ENCODE data around the gene SPG11. TPM values are rescaled to one million over a fixed set of nuclear protein-coding genes. Genes with fewer than 3 reads are reported as not detected.

The SPG11 gene
- total and polyA plus RNA-seq, 2 donors (not counting 1 experiment from before 2014, with no cell fraction given), result 134 to 219 TPM

DNA sequence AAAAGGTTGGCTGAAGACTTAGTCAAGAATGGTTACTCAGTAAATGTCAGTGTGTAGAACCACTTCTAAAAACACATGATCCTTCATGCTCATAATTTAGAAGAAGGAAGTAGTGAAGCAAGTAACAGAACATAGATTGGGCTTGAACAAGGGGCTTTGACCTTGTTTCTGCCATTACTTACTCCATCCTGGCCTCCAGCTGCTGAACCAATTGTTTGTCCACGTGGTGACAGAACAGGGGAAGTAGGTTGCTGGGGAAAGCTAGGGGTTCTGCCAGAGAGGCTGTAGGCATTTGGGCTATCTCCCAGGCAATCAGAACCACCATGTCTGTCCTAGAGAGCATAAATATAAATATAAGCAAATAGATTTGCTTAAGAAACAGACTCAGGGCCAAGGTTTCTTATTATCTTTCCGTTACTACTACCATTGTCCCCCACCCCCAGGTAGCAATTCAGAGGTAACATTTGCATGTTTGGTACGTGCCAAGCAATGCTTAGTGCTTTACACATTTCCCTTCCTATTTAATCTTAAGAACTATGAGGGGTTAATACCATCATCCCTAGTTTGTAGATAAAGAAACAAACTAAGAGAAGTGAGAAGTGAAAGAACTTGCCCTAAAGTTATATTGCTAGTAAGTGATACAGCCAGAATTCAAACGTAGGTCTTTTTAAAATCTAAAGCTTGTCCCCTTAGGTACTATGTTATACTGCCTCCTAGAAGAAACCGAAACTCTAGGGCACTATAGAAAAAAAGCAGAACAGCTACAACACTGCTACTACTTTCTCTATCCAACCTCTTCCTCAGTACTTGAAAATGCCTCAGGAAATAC is 3.0 kb upstream of the SPG11 start:
- WGBS (ENCODE audit: insufficient coverage), result 0% methylated on average over 2 of the region's 5 CpGs
- no peaks in the 10 kb centered on the region for H4K20me1 ChIP-seq (ENCODE audit: control insufficient read depth, insufficient read depth, low read length, poor library complexity, severe bottlenecking)
- Mint-ChIP-seq H3K27ac (peak overlapping the region; percentile 96), H3K27me3 (no peaks in the 10 kb centered on the region), H3K4me1 (peaks cover 69% of the 10 kb centered on the region), H3K4me3 (peak overlapping the region; percentile 78), H3K9me3 (ENCODE audit: insufficient read depth) (no peaks in the 10 kb centered on the region)
- TF ChIP-seq, protein P1, sequence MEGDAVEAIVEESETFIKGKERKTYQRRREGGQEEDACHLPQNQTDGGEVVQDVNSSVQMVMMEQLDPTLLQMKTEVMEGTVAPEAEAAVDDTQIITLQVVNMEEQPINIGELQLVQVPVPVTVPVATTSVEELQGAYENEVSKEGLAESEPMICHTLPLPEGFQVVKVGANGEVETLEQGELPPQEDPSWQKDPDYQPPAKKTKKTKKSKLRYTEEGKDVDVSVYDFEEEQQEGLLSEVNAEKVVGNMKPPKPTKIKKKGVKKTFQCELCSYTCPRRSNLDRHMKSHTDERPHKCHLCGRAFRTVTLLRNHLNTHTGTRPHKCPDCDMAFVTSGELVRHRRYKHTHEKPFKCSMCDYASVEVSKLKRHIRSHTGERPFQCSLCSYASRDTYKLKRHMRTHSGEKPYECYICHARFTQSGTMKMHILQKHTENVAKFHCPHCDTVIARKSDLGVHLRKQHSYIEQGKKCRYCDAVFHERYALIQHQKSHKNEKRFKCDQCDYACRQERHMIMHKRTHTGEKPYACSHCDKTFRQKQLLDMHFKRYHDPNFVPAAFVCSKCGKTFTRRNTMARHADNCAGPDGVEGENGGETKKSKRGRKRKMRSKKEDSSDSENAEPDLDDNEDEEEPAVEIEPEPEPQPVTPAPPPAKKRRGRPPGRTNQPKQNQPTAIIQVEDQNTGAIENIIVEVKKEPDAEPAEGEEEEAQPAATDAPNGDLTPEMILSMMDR (IDR thresholded peaks at IDR 0.05), result no peak
- TF ChIP-seq EZH2 (IDR thresholded peaks at IDR 0.05; ENCODE audit: borderline replicate concordance, insufficient read depth, low read depth, low read length, poor library complexity, severe bottlenecking), result no peak
- ATAC-seq (ENCODE audit: low read depth) (peak; percentile 6), DNase-seq (peak; percentile 73)
- peak overlapping the region; percentile 42 for H3K9ac ChIP-seq (ENCODE audit: low read length)
- peaks cover 33% of the 10 kb centered on the region for H3K79me2 ChIP-seq (ENCODE audit: control insufficient read depth, insufficient read depth, low read length)
- H3K27me3 ChIP-seq (replicated peaks in 1 of 4; ENCODE audit: control extremely low read depth in 1 of 4, control insufficient read depth in 3 of 4, insufficient read depth in 4 of 4, low read length in 3 of 4), result no peaks in the 10 kb centered on the region
- CTCF ChIA-PET, result interaction anchor here (1.1 to 9.5 kb wide), 8 partner anchors 9 to 70 kb away, joined by 4 to 353 read pairs (median 14); partner anchors contain the start of genes B2M, PATL2 and TRIM69
- peak overlapping the region; percentile 72 for H3K4me2 ChIP-seq (replicated peaks; ENCODE audit: low read depth, low read length, poor library complexity, severe bottlenecking)
- H2AFZ ChIP-seq (ENCODE audit: insufficient read depth, low read depth, low read length, poor library complexity, severe bottlenecking), result peak overlapping the region; percentile 65
- H3K27ac ChIP-seq (ENCODE audit: low read length in 2 of 2), result peak overlapping the region; percentile 72 to 96
- intact Hi-C loops (cut with micrococcal nuclease), result no loop called here
- no peaks in the 10 kb centered on the region for H3K9me3 ChIP-seq (ENCODE audit: control extremely low read depth in 1 of 3, control insufficient read depth in 2 of 3, insufficient read depth in 1 of 3, low read length in 2 of 3)
- POLR2A ChIA-PET, result interaction anchor here (0.6 to 16.6 kb wide), 4 partner anchors 11 to 56 kb away, joined by 4 to 819 read pairs (median 38); partner anchors contain the start of genes B2M, PATL2 and TRIM69
- no peaks in the 10 kb centered on the region for H3K36me3 ChIP-seq (replicated peaks in 1 of 2; ENCODE audit: control extremely low read depth in 1 of 2, control insufficient read depth in 1 of 2, extremely low read depth in 1 of 2, insufficient read depth in 2 of 2, low read length in 1 of 2)
- peak overlapping the region in 3 of 5 experiments; percentile 12 to 62 (median 28) for H3K4me3 ChIP-seq (ENCODE audit: control extremely low read depth in 1 of 5, extremely low read depth in 1 of 5, insufficient read depth in 1 of 5, low read depth in 2 of 5, low read length in 4 of 5)
- peaks cover 76 to 85% of the 10 kb centered on the region in 2 donors for H3K4me1 ChIP-seq (ENCODE audit: control insufficient read depth in 2 of 2, insufficient read depth in 2 of 2, low read length in 2 of 2)
